ENCODE results near the gene HSF4.

Gene HSF4

GRCh38 chr16:67167588-67167987, 3.0 kb downstream of the HSF4 start:
- H3K4me1 ChIP-seq (ENCODE audit: insufficient read depth, low read length): no peaks in the 10 kb centered on the region; the same call in 1 of the 2 replicates
- no peaks in the 10 kb centered on the region for H3K36me3 ChIP-seq (ENCODE audit: insufficient read depth, low read length)
- H3K9ac ChIP-seq (ENCODE audit: low read depth, low read length): no peak overlapping the region
- no peaks in the 10 kb centered on the region; the same call in 1 of the 2 replicates for H3K9me3 ChIP-seq (ENCODE audit: control insufficient read depth, insufficient read depth, low read length)

GRCh38 chr16:67169011-67169451, 4.5 kb downstream of the HSF4 start:
- Histone ChIP-seq H3K36me3 (ENCODE audit: insufficient read depth, low read length) (no peaks in the 10 kb centered on the region), H3K9me3 (ENCODE audit: control insufficient read depth, insufficient read depth, low read length) (no peaks in the 10 kb centered on the region; the same call in 1 of the 2 replicates), H3K4me1 (ENCODE audit: insufficient read depth, low read length) (peaks cover 3% of the 10 kb centered on the region; the same call in 1 of the 2 replicates), H3K9ac (ENCODE audit: low read depth, low read length) (peak overlapping the region; percentile 61; the same call in 1 of the 2 replicates)

- Histone ChIP-seq H3K9me3 (ENCODE audit: control insufficient read depth, insufficient read depth, low read length) (no peaks in the 10 kb centered on the region; the same call in 1 of the 2 replicates), H3K4me1 (ENCODE audit: insufficient read depth, low read length) (peaks cover 3% of the 10 kb centered on the region; the same call in 1 of the 2 replicates), H3K9ac (ENCODE audit: low read depth, low read length) (peak overlapping the region; percentile 61; the same call in 1 of the 2 replicates), H3K36me3 (ENCODE audit: insufficient read depth, low read length) (no peaks in the 10 kb centered on the region)
These were observed 5.2 kb downstream of the HSF4 start for GRCh38 chr16:67169642-67170167.

- Histone ChIP-seq H3K4me1 (ENCODE audit: insufficient read depth, low read length) (peaks cover 3% of the 10 kb centered on the region; the same call in 1 of the 2 replicates), H3K9ac (ENCODE audit: low read depth, low read length) (peak within 1 kb of the TSS; percentile 61), H3K36me3 (ENCODE audit: insufficient read depth, low read length) (no peaks in the 10 kb centered on the region), H3K9me3 (ENCODE audit: control insufficient read depth, insufficient read depth, low read length) (no peaks in the 10 kb centered on the region)
These were observed 5.8 kb downstream of the HSF4 start, which contains the start of gene NOL3 for GRCh38 chr16:67170168-67170948. TSS of gene NOL3 (plus strand) at chr16:67170538.

GRCh38 chr16:67170949-67171649, 6.6 kb downstream of the HSF4 start:
- Histone ChIP-seq H3K9ac (ENCODE audit: low read depth, low read length) (peak overlapping the region; percentile 54), H3K36me3 (ENCODE audit: insufficient read depth, low read length) (no peaks in the 10 kb centered on the region), H3K4me1 (ENCODE audit: insufficient read depth, low read length) (peaks cover 3% of the 10 kb centered on the region; the same call in 1 of the 2 replicates), H3K9me3 (ENCODE audit: control insufficient read depth, insufficient read depth, low read length) (no peaks in the 10 kb centered on the region)

GRCh38 chr16:67173323-67173722, 8.8 kb downstream of the HSF4 start:
- H3K4me1 ChIP-seq (ENCODE audit: insufficient read depth, low read length): peaks cover 3% of the 10 kb centered on the region; the same call in 1 of the 2 replicates
- H3K9ac ChIP-seq (ENCODE audit: low read depth, low read length): peak overlapping the region; percentile 53; the same call in 1 of the 2 replicates
- H3K36me3 ChIP-seq (ENCODE audit: insufficient read depth, low read length): no peaks in the 10 kb centered on the region
- H3K9me3 ChIP-seq (ENCODE audit: control insufficient read depth, insufficient read depth, low read length): no peaks in the 10 kb centered on the region

GRCh38 chr16:67173808-67174705, 9.5 kb downstream of the HSF4 start:
- Histone ChIP-seq H3K9me3 (ENCODE audit: control insufficient read depth, insufficient read depth, low read length) (no peaks in the 10 kb centered on the region), H3K36me3 (ENCODE audit: insufficient read depth, low read length) (no peaks in the 10 kb centered on the region), H3K9ac (ENCODE audit: low read depth, low read length) (peak overlapping the region; percentile 53), H3K4me1 (ENCODE audit: insufficient read depth, low read length) (peaks cover 7% of the 10 kb centered on the region; the same call in 1 of the 2 replicates)

- H3K36me3 ChIP-seq (ENCODE audit: insufficient read depth, low read length): no peaks in the 10 kb centered on the region
- H3K9ac ChIP-seq (ENCODE audit: low read depth, low read length): peak overlapping the region; percentile 53; the same call in 1 of the 2 replicates
- H3K4me1 ChIP-seq (ENCODE audit: insufficient read depth, low read length): peaks cover 7% of the 10 kb centered on the region; the same call in 1 of the 2 replicates
- no peaks in the 10 kb centered on the region for H3K9me3 ChIP-seq (ENCODE audit: control insufficient read depth, insufficient read depth, low read length)
These were observed 10.2 kb downstream of the HSF4 start for GRCh38 chr16:67174706-67175231.

- Histone ChIP-seq H3K4me1 (ENCODE audit: insufficient read depth, low read length) (peaks cover 7% of the 10 kb centered on the region; the same call in 1 of the 2 replicates), H3K9me3 (ENCODE audit: control insufficient read depth, insufficient read depth, low read length) (no peaks in the 10 kb centered on the region), H3K9ac (ENCODE audit: low read depth, low read length) (no peak overlapping the region), H3K36me3 (ENCODE audit: insufficient read depth, low read length) (no peaks in the 10 kb centered on the region)
These were observed 12.1 kb downstream of the HSF4 start for GRCh38 chr16:67176662-67177061.

- peak overlapping the region; percentile 50 for H3K9ac ChIP-seq (ENCODE audit: low read depth, low read length)
- no peaks in the 10 kb centered on the region for H3K9me3 ChIP-seq (ENCODE audit: control insufficient read depth, insufficient read depth, low read length)
- no peaks in the 10 kb centered on the region for H3K36me3 ChIP-seq (ENCODE audit: insufficient read depth, low read length)
- peaks cover 7% of the 10 kb centered on the region; the same call in 1 of the 2 replicates for H3K4me1 ChIP-seq (ENCODE audit: insufficient read depth, low read length)
These were observed 13.5 kb downstream of the HSF4 start for GRCh38 chr16:67177743-67178699.

GRCh38 chr16:67179421-67180080, 15.0 kb downstream of the HSF4 start:
- H3K9ac ChIP-seq (ENCODE audit: low read depth, low read length): no peak overlapping the region
- peaks cover 4% of the 10 kb centered on the region; the same call in 1 of the 2 replicates for H3K4me1 ChIP-seq (ENCODE audit: insufficient read depth, low read length)
- H3K36me3 ChIP-seq (ENCODE audit: insufficient read depth, low read length): no peaks in the 10 kb centered on the region
- no peaks in the 10 kb centered on the region for H3K9me3 ChIP-seq (ENCODE audit: control insufficient read depth, insufficient read depth, low read length)

GRCh38 chr16:67180166-67180565, 15.6 kb downstream of the HSF4 start:
- H3K9me3 ChIP-seq (ENCODE audit: control insufficient read depth, insufficient read depth, low read length): no peaks in the 10 kb centered on the region
- no peak overlapping the region for H3K9ac ChIP-seq (ENCODE audit: low read depth, low read length)
- no peaks in the 10 kb centered on the region for H3K36me3 ChIP-seq (ENCODE audit: insufficient read depth, low read length)
- H3K4me1 ChIP-seq (ENCODE audit: insufficient read depth, low read length): peaks cover 4% of the 10 kb centered on the region; the same call in 1 of the 2 replicates
